HG02642 (cell line): Measurements from ENCODE around the gene LRIG2.
"Not testable (repeated sequence)": the region's sequence is repeated elsewhere in the genome, so short reads cannot be mapped to it uniquely, and the experiment has no call there.

Source experiments
- ATAC-seq: cut with Tn5 transposase; IDR thresholded peaks from one replicate; pipeline ENCODE4 v1.9.1; 2021; ENCODE audit warnings: mild to moderate bottlenecking; ENCODE audit not compliant: unreplicated experiment, poor library complexity

The LRIG2 gene

GRCh38 chr1:113123737-113124136 lies 50.7 kb downstream of the LRIG2 start:
- no peak for ATAC-seq

GRCh38 chr1:113124366-113124765 lies 51.4 kb downstream of the LRIG2 start:
- no peak for ATAC-seq

GRCh38 chr1:113125517-113125916 lies 52.5 kb downstream of the LRIG2 start:
- ATAC-seq: no peak

GRCh38 chr1:113126207-113126606 lies 53.2 kb downstream of the LRIG2 start:
- ATAC-seq: no peak

GRCh38 chr1:113128116-113128515 lies 55.1 kb downstream of the LRIG2 start:
- ATAC-seq: no peak

- no peak for ATAC-seq
Measured at GRCh38 chr1:113129529-113130185, 56.7 kb downstream of the LRIG2 start.

- no peak for ATAC-seq
Measured at GRCh38 chr1:113133038-113133437, 60.0 kb downstream of the LRIG2 start.

- ATAC-seq: no peak
Measured at GRCh38 chr1:113133759-113134158, 60.8 kb downstream of the LRIG2 start.

- ATAC-seq: no peak
Measured at GRCh38 chr1:113135460-113135859, 62.5 kb downstream of the LRIG2 start.

GRCh38 chr1:113136476-113136875 lies 63.5 kb downstream of the LRIG2 start:
- ATAC-seq: no peak

GRCh38 chr1:113137563-113137962 lies 64.6 kb downstream of the LRIG2 start:
- no peak for ATAC-seq

- ATAC-seq: no peak
Measured at GRCh38 chr1:113138778-113139177, 65.8 kb downstream of the LRIG2 start.

GRCh38 chr1:113140176-113140575 lies 67.2 kb downstream of the LRIG2 start:
- ATAC-seq: no peak

- ATAC-seq: peak; percentile 73
Measured at GRCh38 chr1:113140588-113141446, 67.8 kb downstream of the LRIG2 start.

GRCh38 chr1:113141650-113142473 lies 68.9 kb downstream of the LRIG2 start:
- ATAC-seq: no peak

- ATAC-seq: no peak
Measured at GRCh38 chr1:113142791-113143190, 69.8 kb downstream of the LRIG2 start.

GRCh38 chr1:113146242-113147072 lies 73.5 kb downstream of the LRIG2 start:
- ATAC-seq: no peak

GRCh38 chr1:113147073-113147625 lies 74.2 kb downstream of the LRIG2 start:
- no peak for ATAC-seq

- ATAC-seq: no peak
Measured at GRCh38 chr1:113147826-113148225, 74.8 kb downstream of the LRIG2 start.

GRCh38 chr1:113150494-113150893 lies 77.5 kb downstream of the LRIG2 start:
- not testable (repeated sequence) for ATAC-seq
